Measurements from ENCODE around the gene COX6A2.

GRCh38 chr16:31436221-31437045, 8.3 kb upstream of the COX6A2 start:
- TF ChIP-seq, protein P1, sequence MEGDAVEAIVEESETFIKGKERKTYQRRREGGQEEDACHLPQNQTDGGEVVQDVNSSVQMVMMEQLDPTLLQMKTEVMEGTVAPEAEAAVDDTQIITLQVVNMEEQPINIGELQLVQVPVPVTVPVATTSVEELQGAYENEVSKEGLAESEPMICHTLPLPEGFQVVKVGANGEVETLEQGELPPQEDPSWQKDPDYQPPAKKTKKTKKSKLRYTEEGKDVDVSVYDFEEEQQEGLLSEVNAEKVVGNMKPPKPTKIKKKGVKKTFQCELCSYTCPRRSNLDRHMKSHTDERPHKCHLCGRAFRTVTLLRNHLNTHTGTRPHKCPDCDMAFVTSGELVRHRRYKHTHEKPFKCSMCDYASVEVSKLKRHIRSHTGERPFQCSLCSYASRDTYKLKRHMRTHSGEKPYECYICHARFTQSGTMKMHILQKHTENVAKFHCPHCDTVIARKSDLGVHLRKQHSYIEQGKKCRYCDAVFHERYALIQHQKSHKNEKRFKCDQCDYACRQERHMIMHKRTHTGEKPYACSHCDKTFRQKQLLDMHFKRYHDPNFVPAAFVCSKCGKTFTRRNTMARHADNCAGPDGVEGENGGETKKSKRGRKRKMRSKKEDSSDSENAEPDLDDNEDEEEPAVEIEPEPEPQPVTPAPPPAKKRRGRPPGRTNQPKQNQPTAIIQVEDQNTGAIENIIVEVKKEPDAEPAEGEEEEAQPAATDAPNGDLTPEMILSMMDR (IDR thresholded peaks at IDR 0.05 in 8 of 11, conservative IDR thresholded peaks at IDR 0.05 in 3 of 11) = no peak
- no peak for TF ChIP-seq POLR2A (IDR thresholded peaks at IDR 0.05)
